ENCODE measurements around the gene ELP4. TPM values are rescaled to one million over a fixed set of nuclear protein-coding genes. Genes with fewer than 3 reads are reported as not detected.

ELP4 gene
- total and polyA plus RNA-seq, 2 experiments from 2014 or later = 28.2 to 38.3 TPM

DNA sequence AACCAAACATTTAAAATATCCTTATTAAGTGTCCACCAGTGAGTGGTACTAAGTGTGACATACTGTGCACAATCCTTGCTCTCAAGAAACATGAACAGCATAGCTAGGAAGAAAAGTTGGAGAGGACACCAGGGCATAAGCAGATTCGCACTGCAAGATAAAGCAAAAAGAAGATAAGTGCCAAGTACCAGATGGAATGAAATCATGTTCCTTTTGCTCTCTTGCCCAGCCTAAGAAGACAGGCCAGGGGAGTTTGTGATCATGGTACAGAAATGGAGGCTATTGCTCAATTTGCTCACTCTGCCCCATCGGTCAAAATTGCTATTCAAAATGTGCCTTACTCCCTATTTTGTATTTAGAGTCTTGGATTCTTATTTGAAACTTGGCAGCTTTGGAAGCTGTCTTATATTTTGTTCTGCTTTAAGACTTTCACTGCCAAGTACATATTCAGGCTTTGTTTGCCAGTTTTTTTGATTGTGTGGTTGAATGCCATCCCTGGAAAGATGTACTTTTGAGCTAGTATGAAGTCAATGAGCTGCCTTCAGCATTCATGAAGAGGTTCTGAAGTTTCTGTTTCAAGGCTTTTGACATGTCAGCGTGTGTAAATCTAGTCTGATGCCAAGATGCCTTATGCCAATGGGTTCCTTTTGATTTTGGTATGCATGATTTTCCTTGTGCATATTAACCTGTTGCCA, 211.3 kb downstream of the ELP4 start (continued):
- TF ChIP-seq STAT1 (IDR thresholded peaks at IDR 0.05; ENCODE audit: unreplicated experiment) = no peak
- TF ChIP-seq ZNF331 (CRISPR knock-in tag; IDR thresholded peaks at IDR 0.05; ENCODE audit: low read depth) = no peak
- TF ChIP-seq EZH2 (IDR thresholded peaks at IDR 0.05; ENCODE audit: low read depth, unreplicated experiment) = no peak
- TF ChIP-seq ETS1 (IDR thresholded peaks at IDR 0.05) = no peak
- no peak for TF ChIP-seq CTCF (conservative IDR thresholded peaks at IDR 0.05; ENCODE audit: low read depth in 2 of 2)
- no peak for TF ChIP-seq CREB1 (CRISPR knock-in tag; IDR thresholded peaks at IDR 0.05; ENCODE audit: low read depth)

- H3K4me3 ChIP-seq = no peak overlapping the region
- Mint-ChIP-seq H3K9me3 (no peaks in the 10 kb centered on the region), H3K27ac (0 out of 2 replicates have a peak overlapping the region, but pooled peaks have one; percentile 47), H3K36me3 (ENCODE audit: low read depth) (no peaks in the 10 kb centered on the region), H3K4me3 (no peak overlapping the region), H3K4me1 (peaks cover 28% of the 10 kb centered on the region), H3K27me3 (ENCODE audit: insufficient read depth, low read depth, poor library complexity) (peaks cover 2% of the 10 kb centered on the region)
- no peak overlapping the region for H2AFZ ChIP-seq
- ATAC-seq (peak; percentile 53; the same call in 2 of the 3 replicates), DNase-seq (ENCODE audit: low spot score) (no peak)
- H3K4me2 ChIP-seq = no peak overlapping the region
- H3K79me2 ChIP-seq (replicated peaks; ENCODE audit: insufficient read depth) = no peaks in the 10 kb centered on the region
- no peaks in the 10 kb centered on the region; the same call in 1 of the 2 replicates for H3K9me2 ChIP-seq (ENCODE audit: insufficient read depth)
- H3K4me1 ChIP-seq (ENCODE audit: insufficient read depth) = peaks cover 19% of the 10 kb centered on the region
- no peak overlapping the region for H3K27ac ChIP-seq (ENCODE audit: low read depth)
- H3K27me3 ChIP-seq (ENCODE audit: insufficient read depth) = no peaks in the 10 kb centered on the region
- H4K20me1 ChIP-seq (replicated peaks; ENCODE audit: insufficient read depth) = no peaks in the 10 kb centered on the region
- H3F3A ChIP-seq (replicated peaks; ENCODE audit: low read depth) = no peaks in the 10 kb centered on the region
- H3K36me3 ChIP-seq (ENCODE audit: insufficient read depth) = no peaks in the 10 kb centered on the region
- no peak for TF ChIP-seq NANOG (IDR thresholded peaks at IDR 0.05; ENCODE audit: borderline replicate concordance)
- TF ChIP-seq EZH2 (IDR thresholded peaks at IDR 0.05; ENCODE audit: low read depth, unreplicated experiment) = no peak
- TF ChIP-seq POLR2AphosphoS5 (IDR thresholded peaks at IDR 0.05; ENCODE audit: low read depth) = no peak
- TF ChIP-seq ZNF462 (CRISPR knock-in tag; IDR thresholded peaks at IDR 0.05) = no peak
- TF ChIP-seq CREB1 (CRISPR knock-in tag; IDR thresholded peaks at IDR 0.05; ENCODE audit: low read depth) = no peak
- TF ChIP-seq ZNF114 (CRISPR knock-in tag; IDR thresholded peaks at IDR 0.05) = no peak
- no peak for TF ChIP-seq ETS1 (IDR thresholded peaks at IDR 0.05)
- no peak for TF ChIP-seq ZNF331 (CRISPR knock-in tag; IDR thresholded peaks at IDR 0.05; ENCODE audit: low read depth)
- no peak for TF ChIP-seq JUNB (IDR thresholded peaks at IDR 0.05; ENCODE audit: unreplicated experiment)
- TF ChIP-seq STAT1 (IDR thresholded peaks at IDR 0.05; ENCODE audit: unreplicated experiment) = no peak
- TF ChIP-seq EZH2phosphoT487 (IDR thresholded peaks at IDR 0.05; ENCODE audit: unreplicated experiment) = no peak
Observed at GRCh38 chr11:31722754-31723153, 213.2 kb downstream of the ELP4 start.
